SW 1271 (cell line): ENCODE data around the gene KRTAP19-8.

ENCODE experiments used
- DNase-seq, 2 experiments: peaks; one replicate each; lab custom pipeline; 2025; lab: John Stamatoyannopoulos, UW

Gene KRTAP19-8

GRCh38 chr21:31038376-31038775 is at the start of gene KRTAP19-8:
Gene KRTAP19-8 (minus strand): TSS chr21:31038476. CDS start chr21:31038443, 33 bp downstream.
- no peak for DNase-seq

DNA sequence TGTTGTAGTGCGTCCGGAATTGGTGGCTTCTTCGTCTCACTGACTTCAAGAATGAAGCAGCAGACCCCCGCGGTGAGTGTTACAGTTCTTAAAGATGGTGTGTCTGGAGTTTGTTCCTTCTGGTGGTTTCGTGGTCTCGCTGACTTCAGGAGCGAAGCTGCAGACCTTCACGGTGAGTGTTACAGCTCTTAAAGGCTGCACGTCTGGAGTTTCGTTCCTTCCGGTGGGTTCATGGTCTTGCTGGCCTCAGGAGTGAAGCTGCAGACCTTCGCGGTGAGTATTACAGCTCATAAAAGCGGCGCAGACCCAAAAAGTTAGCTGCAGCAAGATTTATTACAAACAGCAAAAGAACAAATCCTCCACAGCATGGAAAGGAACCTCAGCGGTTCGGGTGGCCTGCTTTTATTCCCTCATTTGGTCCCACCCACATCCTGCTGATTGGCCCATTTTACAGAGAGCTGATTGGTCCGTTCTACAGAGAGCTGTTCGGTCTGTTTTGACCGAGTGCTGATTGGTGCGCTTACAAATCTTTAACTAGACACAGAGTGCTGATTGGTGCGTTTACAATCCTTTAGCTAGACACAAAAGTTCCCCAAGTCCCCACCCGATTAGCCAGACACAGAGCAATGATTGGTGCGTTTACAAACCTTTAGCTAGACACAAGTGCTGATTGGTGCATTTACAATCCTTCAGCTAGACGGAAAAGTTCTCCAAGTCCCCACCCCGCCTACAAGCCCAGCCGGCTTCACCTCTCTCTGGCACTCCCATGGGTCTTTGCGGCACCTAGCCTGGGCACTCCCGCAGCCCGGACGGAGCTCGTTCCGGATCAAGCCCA is 49.6 kb upstream of the KRTAP19-8 start:
- no peak for DNase-seq

GRCh38 chr21:31084689-31085088 is 46.4 kb upstream of the KRTAP19-8 start:
- DNase-seq = no peak

- no peak for DNase-seq
These were observed 40.5 kb upstream of the KRTAP19-8 start for GRCh38 chr21:31078796-31079195.

GRCh38 chr21:31078216-31078615 is 39.9 kb upstream of the KRTAP19-8 start:
- DNase-seq = no peak

DNA sequence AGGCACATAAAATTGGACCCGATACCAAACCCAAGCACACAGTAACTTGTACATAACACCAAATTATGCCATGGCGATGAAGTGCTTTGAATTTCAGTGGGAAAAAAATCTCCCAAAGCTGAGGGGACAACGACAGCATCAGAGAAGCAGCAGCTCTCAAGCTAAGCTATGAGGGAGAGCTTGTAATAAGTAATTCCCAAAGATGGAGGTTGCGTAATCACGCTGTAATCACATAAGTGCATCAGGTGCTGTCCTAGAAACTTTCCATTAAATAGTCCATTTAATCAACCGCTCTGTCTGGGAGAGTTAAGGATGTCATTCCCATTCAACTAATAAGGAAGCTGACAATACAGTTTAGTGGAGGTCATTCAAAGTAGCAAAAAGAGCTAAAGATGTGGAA is 37.6 kb upstream of the KRTAP19-8 start:
- DNase-seq = no peak

GRCh38 chr21:31072533-31072932 is 34.3 kb upstream of the KRTAP19-8 start:
- no peak for DNase-seq

DNA sequence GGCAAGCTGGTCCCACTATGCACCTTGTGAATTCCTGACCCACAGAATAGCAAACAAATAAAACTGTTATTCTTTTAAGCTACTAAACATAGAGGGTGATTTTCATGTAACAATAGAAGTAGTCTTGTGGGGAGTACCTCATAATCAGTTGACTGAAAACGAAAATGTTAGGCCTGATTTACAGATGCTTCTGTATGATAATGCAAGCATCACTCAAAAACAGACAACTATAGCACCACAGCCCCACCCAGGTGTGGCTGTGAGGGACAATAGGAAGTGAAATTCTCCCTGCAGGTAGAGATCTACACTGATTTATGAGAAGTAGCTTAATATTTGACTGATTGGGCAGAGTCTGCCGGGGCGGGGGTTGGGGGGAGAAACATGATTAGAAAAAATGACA is 26.5 kb upstream of the KRTAP19-8 start:
- DNase-seq = no peak

GRCh38 chr21:31052489-31053142 is 14.3 kb upstream of the KRTAP19-8 start:
- no peak for DNase-seq

DNA sequence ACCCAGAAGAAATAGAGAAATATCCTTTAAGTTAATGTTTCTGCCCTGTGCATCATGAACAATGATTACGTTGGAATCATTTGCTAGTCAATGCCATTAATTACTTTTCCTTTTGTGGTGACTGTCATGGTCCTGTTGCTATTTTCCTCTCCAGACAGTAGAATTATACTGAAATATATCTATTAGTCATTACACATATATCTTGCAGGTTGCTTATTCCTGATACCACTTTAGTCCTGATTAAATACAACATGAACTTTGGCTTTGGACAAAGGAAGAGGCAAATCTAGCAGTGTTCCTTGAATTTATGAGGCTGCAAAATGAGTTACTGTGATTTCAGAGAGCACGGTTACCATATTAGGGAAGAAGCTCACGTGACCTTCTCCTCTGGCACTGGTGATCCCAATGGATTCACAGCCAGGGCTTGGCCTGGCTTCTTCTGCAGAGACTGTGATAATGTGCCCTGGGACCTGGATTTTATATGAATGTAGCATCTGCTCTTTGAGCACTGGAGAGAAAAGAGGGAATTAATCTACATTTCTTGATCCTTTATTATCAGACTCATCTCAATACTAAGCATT is 12.4 kb upstream of the KRTAP19-8 start:
- no peak for DNase-seq

- DNase-seq = no peak
These were observed 7.6 kb upstream of the KRTAP19-8 start for GRCh38 chr21:31045841-31046240.

DNA sequence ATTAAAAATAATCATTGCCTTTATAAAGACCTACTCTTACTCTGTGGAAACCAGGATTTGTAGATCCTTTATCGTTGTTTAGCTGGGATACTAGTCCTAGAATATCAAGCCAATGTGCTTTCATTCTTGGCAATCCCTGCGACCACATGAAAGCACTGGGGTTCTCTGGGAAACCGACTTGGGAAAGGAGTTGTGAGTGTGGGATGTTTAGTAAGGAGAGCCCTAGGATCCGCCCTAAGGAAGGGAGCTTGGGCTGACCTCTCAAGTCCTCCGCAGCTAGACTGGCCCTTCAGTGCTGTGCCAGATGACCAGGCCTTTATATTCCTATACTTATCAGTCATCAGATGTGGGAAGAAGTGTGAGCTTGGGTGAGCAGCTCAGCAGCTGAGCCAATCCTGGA is 5.2 kb upstream of the KRTAP19-8 start:
- DNase-seq = no peak

DNA sequence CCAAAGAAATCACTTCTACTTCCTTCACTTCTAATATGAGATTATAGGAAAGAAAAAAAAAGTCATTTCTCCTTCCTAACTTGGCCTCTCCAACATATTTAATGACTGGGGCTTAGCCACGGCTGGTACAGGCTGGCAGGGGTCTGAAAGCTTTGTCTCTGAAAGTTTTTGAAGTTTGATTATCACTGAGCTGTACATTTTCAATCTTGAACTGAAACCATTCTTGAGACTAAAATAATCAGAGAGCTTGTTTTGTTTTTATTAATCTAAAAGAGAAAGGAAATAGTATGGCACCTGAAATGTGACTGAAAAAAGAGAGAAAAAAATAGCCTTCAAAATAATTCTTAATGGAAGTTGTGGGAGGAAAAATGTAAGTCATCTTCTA is 3.8 kb upstream of the KRTAP19-8 start:
- no peak for DNase-seq

GRCh38 chr21:31041295-31042079 is 3.2 kb upstream of the KRTAP19-8 start:
- no peak for DNase-seq

DNA sequence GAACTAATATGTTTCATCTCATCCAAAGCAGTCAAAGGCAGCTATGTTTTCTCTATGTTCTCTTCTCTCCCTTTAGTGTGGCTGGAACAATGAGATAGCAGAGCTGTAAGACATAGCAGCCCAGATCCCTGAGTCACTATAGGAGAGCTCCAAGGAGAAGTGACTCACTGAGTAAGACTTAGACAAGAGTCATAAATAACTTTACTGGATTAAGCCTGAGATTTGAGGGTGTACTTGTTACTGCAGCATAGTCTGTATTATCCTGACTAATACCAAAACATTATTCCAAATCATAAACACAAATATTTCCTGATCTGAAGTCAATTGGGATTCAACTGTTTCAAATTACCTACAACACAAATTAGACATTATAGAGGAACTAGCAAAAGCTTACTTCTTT is 3.9 kb downstream of the KRTAP19-8 start:
- DNase-seq = no peak

GRCh38 chr21:31030367-31031106 is 7.7 kb downstream of the KRTAP19-8 start:
- no peak for DNase-seq

DNA sequence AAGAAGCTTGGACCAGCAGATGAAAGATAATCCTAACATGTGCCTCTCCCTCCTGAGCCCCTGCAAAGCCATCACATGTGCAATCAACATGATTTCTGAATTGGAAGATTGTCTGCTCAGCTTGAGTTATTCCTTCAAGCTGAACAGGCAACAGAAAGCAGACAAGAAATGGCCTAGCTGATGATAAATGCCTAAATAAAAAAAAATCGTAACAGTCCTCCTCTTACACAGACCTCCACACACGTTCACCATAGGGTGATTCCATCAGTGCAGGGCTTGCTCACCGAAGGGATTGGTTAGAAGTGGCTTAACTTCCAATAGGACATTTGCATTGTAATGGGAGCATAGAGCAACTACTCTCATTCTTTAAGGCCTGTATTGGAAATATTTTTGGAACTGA is 14.6 kb downstream of the KRTAP19-8 start:
- no peak for DNase-seq

GRCh38 chr21:31022306-31022705 is 16.0 kb downstream of the KRTAP19-8 start:
- DNase-seq = no peak

- no peak for DNase-seq
These were observed 20.0 kb downstream of the KRTAP19-8 start for GRCh38 chr21:31018232-31018631.

GRCh38 chr21:31014891-31015290 is 23.4 kb downstream of the KRTAP19-8 start:
- no peak for DNase-seq
